NCI-H2029 (cell line): ENCODE measurements around the gene GBX2.

Experiments
- DNase-seq: peaks from one replicate; lab custom pipeline; 2025; lab: John Stamatoyannopoulos, UW

GBX2 gene

GRCh38 chr2:236168110-236169080 lies at the start of gene GBX2:
GBX2 (minus strand) TSS chr2:236168386; CDS start chr2:236167971, 415 bp downstream.
- DNase-seq = peak; percentile 83

- DNase-seq = peak; percentile 28
Measured at GRCh38 chr2:236217926-236218325, 49.7 kb upstream of the GBX2 start.

- no peak for DNase-seq
Measured at GRCh38 chr2:236216711-236217110, 48.5 kb upstream of the GBX2 start.

GRCh38 chr2:236215761-236216333 lies 47.7 kb upstream of the GBX2 start:
- DNase-seq = peak; percentile 59

- no peak for DNase-seq
Measured at GRCh38 chr2:236215196-236215595, 47.0 kb upstream of the GBX2 start.

- DNase-seq = no peak
Measured at GRCh38 chr2:236214376-236214995, 46.3 kb upstream of the GBX2 start.

GRCh38 chr2:236211296-236211695 lies 43.1 kb upstream of the GBX2 start:
- DNase-seq = no peak

GRCh38 chr2:236210536-236210935 lies 42.4 kb upstream of the GBX2 start:
- DNase-seq = no peak

- no peak for DNase-seq
Measured at GRCh38 chr2:236209996-236210395, 41.8 kb upstream of the GBX2 start.

- no peak for DNase-seq
Measured at GRCh38 chr2:236209535-236209934, 41.3 kb upstream of the GBX2 start.

- no peak for DNase-seq
Measured at GRCh38 chr2:236208019-236208926, 40.1 kb upstream of the GBX2 start.

- DNase-seq = no peak
Measured at GRCh38 chr2:236207472-236207871, 39.3 kb upstream of the GBX2 start.

- DNase-seq = no peak
Measured at GRCh38 chr2:236205867-236206645, 37.9 kb upstream of the GBX2 start.

GRCh38 chr2:236204953-236205352 lies 36.8 kb upstream of the GBX2 start:
- no peak for DNase-seq

- DNase-seq = no peak
Measured at GRCh38 chr2:236200378-236200777, 32.2 kb upstream of the GBX2 start.

- DNase-seq = no peak
Measured at GRCh38 chr2:236196366-236196765, 28.2 kb upstream of the GBX2 start.

- no peak for DNase-seq
Measured at GRCh38 chr2:236195726-236196125, 27.5 kb upstream of the GBX2 start.

GRCh38 chr2:236194786-236195185 lies 26.6 kb upstream of the GBX2 start:
- no peak for DNase-seq

GRCh38 chr2:236193026-236193425 lies 24.8 kb upstream of the GBX2 start:
- DNase-seq = no peak

GRCh38 chr2:236190674-236191073 lies 22.5 kb upstream of the GBX2 start:
- no peak for DNase-seq

GRCh38 chr2:236184701-236185100 lies 16.5 kb upstream of the GBX2 start:
- DNase-seq = no peak
